Stimulated activated CD8-positive, alpha-beta memory T cell treated with anti-CD3 and anti-CD28 coated beads, Interleukin-15, amount 100 ng/mL, for 4 hours (primary cell): Measurements from ENCODE around the gene ARFIP2.
"Not testable (repeated sequence)": the region's sequence is repeated elsewhere in the genome, so short reads cannot be mapped to it uniquely, and the experiment has no call there.

ENCODE experiments used
- DNase-seq, 2 donors: peaks; one replicate each; pipeline ENCODE4 v3.0.0-alpha.2; 2020; ENCODE audit warnings: low read depth in 2 of 2

The ARFIP2 gene, protein sequence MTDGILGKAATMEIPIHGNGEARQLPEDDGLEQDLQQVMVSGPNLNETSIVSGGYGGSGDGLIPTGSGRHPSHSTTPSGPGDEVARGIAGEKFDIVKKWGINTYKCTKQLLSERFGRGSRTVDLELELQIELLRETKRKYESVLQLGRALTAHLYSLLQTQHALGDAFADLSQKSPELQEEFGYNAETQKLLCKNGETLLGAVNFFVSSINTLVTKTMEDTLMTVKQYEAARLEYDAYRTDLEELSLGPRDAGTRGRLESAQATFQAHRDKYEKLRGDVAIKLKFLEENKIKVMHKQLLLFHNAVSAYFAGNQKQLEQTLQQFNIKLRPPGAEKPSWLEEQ

GRCh38 chr11:6481012-6481923 lies at the start of gene ARFIP2, which contains the start of gene TIMM10B:
Gene ARFIP2 (minus strand): TSS chr11:6481331. CDS start chr11:6480421, 910 bp downstream.
Gene TIMM10B (plus strand): TSS chr11:6481501. CDS start chr11:6481517, 16 bp downstream.
- DNase-seq: peak; percentile 90 to 96

- DNase-seq: no peak
Observed at GRCh38 chr11:6530848-6531247, 49.7 kb upstream of the ARFIP2 start.

- no peak for DNase-seq
Observed at GRCh38 chr11:6529266-6529665, 48.1 kb upstream of the ARFIP2 start.

- no peak for DNase-seq
Observed at GRCh38 chr11:6526411-6527135, 45.4 kb upstream of the ARFIP2 start.

DNA sequence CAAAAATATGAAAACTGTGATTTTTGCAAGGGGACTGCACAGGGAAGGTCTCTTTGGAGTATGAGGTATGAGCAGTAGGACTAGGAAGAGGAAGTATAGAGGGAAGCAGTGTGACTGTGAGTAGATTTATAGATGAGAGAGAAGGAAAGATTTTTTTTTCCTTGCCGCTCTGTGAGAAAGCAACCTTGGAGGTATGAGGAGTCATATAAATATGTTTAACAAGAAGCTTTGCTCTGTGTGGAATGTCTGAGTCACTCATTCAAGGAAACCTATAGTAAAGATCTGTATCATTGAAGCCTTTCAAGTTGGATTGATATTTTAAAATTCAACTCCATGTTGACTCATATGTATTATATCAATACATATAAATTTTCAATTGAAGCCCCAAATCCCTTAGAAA lies 42.1 kb upstream of the ARFIP2 start:
- DNase-seq: no peak

GRCh38 chr11:6521946-6522345 lies 40.8 kb upstream of the ARFIP2 start:
- DNase-seq: not testable (repeated sequence)

- DNase-seq: no peak
Observed at GRCh38 chr11:6520265-6520664, 39.1 kb upstream of the ARFIP2 start.

DNA sequence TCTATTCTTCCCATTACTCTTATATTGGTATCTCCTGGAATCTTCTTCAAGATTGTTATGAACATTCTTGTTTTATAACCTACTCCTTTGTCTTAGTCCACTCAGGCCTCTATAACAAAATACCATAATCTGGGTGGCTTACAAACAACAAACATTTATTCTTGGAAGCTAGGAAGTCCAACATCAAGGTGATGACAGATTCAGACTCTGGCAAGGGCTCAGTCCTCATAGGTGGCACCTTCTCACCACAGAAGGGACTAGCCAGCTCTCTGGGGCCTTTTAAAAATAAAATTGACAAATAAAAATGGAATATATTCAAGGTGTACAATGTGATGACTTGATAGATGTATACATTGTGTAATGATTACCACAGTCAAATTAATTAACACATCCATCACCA lies 35.7 kb upstream of the ARFIP2 start:
- DNase-seq: no peak

GRCh38 chr11:6505577-6506240 lies 24.6 kb upstream of the ARFIP2 start:
- no peak for DNase-seq

DNA sequence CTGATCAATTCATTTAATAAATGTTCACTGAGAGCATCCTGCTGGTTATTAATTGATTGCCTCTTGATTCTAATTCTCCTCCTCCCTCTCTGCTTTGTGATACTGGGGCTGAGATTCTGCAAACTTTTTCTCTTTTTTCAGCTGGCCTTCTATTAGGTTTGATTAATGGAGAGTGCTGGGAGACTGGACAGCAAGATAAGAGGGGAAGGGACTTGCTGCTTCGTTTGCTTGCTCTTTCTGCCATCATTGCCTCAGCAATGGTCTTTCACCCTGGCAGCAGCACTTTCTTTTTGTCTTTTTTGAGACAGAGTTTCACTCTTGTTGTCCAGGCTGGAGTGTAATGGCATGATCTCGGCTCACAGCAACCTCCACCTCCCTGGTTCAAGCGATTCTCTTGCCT lies 23.0 kb upstream of the ARFIP2 start:
- no peak for DNase-seq

DNA sequence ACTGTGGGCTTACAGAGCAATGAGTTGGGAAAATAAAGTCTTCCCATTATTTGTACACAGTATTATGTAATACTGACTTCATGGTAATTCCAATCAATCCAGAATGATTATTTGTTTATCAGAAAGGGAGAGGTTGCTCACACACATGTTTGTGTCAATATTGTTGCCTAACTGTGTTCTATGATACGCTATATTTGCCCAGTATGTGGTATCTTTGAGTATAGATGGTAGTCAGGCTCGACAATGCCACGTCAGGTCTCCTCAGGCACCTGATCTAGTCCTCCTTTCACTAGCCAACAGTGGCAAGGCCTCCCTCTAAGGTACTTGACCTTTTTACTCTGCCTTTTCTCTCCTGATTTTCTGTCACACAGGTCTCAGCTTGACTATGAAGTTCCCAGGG lies 21.3 kb upstream of the ARFIP2 start:
- no peak for DNase-seq

- DNase-seq: no peak
Observed at GRCh38 chr11:6498544-6498943, 17.4 kb upstream of the ARFIP2 start.

DNA sequence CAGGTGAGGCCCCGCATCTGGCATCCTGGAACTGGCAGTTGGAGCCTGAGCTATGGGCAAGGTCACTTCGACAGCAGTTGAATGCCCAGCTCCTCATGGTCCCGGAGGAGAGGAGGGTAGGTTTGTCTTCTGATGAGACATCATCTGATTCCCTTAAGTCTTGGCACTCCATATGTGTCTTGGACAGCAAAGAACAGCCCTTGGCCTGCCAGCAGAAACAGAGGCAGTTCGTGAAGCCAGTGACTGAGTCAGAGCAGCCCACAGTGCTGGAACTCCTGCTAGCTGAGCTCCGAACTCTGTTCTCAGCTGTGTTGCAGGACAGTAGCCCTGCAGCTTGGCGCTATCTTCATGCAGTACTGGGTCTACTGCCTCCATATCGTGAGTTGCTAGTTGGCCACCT lies 17.0 kb upstream of the ARFIP2 start:
- DNase-seq: no peak

- DNase-seq: no peak
Observed at GRCh38 chr11:6497069-6497839, 16.1 kb upstream of the ARFIP2 start, which contains the start of gene DNHD1. Gene DNHD1 (plus strand): TSS chr11:6497280. CDS start chr11:6498216, 936 bp downstream.

DNA sequence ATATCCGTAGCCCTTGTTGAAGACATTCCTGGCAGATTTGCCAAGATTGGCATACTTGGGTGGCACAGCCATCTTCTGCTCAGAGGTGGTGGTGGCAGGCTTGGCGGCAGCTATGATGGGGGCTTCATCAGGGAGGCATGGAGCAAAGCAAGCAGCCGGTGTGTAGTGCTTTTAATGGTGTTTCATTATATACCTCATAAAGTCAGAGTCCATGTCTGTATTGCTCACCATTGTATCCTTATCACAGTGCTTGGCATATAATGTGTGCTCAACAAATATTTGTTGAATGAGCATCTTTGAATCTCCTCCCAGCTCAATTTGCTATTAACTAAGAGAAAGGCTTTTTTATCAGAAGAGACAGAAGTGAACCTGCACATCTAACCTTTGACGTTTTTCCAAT lies 8.2 kb upstream of the ARFIP2 start:
- no peak for DNase-seq

- DNase-seq: no peak
Observed at GRCh38 chr11:6488821-6489220, 7.7 kb upstream of the ARFIP2 start.

DNA sequence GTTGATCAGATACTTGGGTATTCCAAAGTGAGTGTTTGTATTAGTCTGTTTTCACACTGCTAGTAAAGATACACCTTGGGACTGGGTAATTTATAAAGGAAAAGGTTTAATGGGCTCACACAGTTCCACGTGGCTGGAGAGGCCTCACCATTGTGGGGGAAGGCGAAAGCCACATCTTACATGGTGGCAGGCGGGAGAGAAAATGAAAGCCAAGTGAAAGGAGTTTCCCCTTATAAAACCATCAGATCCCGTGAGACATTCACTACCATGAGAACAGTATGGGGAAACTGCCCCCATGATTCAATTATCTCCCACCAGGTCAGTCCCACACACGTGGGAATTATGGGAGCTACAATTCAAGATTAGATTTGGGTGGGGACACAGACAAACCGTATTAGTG lies 7.2 kb upstream of the ARFIP2 start:
- DNase-seq: no peak

- no peak for DNase-seq
Observed at GRCh38 chr11:6486938-6487337, 5.8 kb upstream of the ARFIP2 start.

- no peak for DNase-seq
Observed at GRCh38 chr11:6486256-6486655, 5.1 kb upstream of the ARFIP2 start.

- no peak for DNase-seq
Observed at GRCh38 chr11:6485661-6486060, 4.5 kb upstream of the ARFIP2 start.

DNA sequence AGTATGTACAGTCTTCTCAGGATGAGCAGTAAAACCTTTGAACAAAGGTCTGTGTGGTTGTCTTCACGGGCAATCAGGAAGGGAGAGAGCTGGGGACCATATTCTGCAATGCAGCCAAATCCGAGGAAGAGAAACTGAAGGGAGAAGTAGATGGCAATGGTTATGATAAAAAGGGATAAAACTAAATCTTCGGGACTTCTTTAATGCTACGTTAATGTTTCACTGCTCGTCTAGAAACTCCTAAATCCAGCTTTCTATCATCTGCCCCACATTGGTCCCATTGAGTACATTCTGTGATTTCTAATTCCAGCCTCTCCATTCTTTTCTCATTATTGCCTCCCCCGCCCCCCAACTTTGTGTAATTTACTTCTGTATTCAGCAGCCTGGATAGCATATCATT lies 1.9 kb upstream of the ARFIP2 start:
- no peak for DNase-seq
